HG02840 (cell line): Measurements from ENCODE around the gene IPO11.
"Not testable (repeated sequence)": the region's sequence is repeated elsewhere in the genome, so short reads cannot be mapped to it uniquely, and the experiment has no call there.

Source experiments
- ATAC-seq: cut with Tn5 transposase; IDR thresholded peaks from one replicate; pipeline ENCODE4 v1.9.1; 2021; ENCODE audit warnings: mild to moderate bottlenecking, moderate library complexity, moderate number of reproducible peaks; ENCODE audit not compliant: unreplicated experiment, low FRiP score

Gene IPO11

GRCh38 chr5:62564101-62564500 lies 151.5 kb downstream of the IPO11 start:
- ATAC-seq, result no peak

- ATAC-seq, result not testable (repeated sequence)
These were observed 153.2 kb downstream of the IPO11 start for GRCh38 chr5:62565740-62566139.

GRCh38 chr5:62568143-62568542 lies 155.6 kb downstream of the IPO11 start:
- no peak for ATAC-seq

GRCh38 chr5:62568800-62569432 lies 156.4 kb downstream of the IPO11 start:
- no peak for ATAC-seq

- no peak for ATAC-seq
These were observed 156.9 kb downstream of the IPO11 start for GRCh38 chr5:62569470-62569869.

- ATAC-seq, result no peak
These were observed 160.5 kb downstream of the IPO11 start for GRCh38 chr5:62572918-62573514.

- ATAC-seq, result no peak
These were observed 162.0 kb downstream of the IPO11 start for GRCh38 chr5:62574599-62574998.

- no peak for ATAC-seq
These were observed 162.5 kb downstream of the IPO11 start for GRCh38 chr5:62575066-62575465.

GRCh38 chr5:62575489-62575888 lies 162.9 kb downstream of the IPO11 start:
- no peak for ATAC-seq

- ATAC-seq, result no peak
These were observed 164.1 kb downstream of the IPO11 start for GRCh38 chr5:62576570-62577170.

GRCh38 chr5:62577488-62577887 lies 164.9 kb downstream of the IPO11 start:
- no peak for ATAC-seq

- peak; percentile 67 for ATAC-seq
These were observed 166.0 kb downstream of the IPO11 start, which contains the start of gene LRRC70 for GRCh38 chr5:62578540-62578939. TSS of gene LRRC70 (plus strand) at chr5:62578819. CDS start at chr5:62579439, 620 bp downstream.

- ATAC-seq, result no peak
These were observed 167.2 kb downstream of the IPO11 start for GRCh38 chr5:62579761-62580160.

GRCh38 chr5:62581836-62582597 lies 169.5 kb downstream of the IPO11 start:
- no peak for ATAC-seq

GRCh38 chr5:62584391-62584790 lies 171.8 kb downstream of the IPO11 start:
- ATAC-seq, result no peak

- no peak for ATAC-seq
These were observed 172.7 kb downstream of the IPO11 start for GRCh38 chr5:62585306-62585705.

- ATAC-seq, result no peak
These were observed 173.2 kb downstream of the IPO11 start for GRCh38 chr5:62585751-62586150.

GRCh38 chr5:62587737-62588136 lies 175.2 kb downstream of the IPO11 start:
- ATAC-seq, result no peak

- ATAC-seq, result no peak
These were observed 176.1 kb downstream of the IPO11 start for GRCh38 chr5:62588668-62589067.

GRCh38 chr5:62589504-62589903 lies 176.9 kb downstream of the IPO11 start:
- ATAC-seq, result no peak

- ATAC-seq, result no peak
These were observed 177.8 kb downstream of the IPO11 start for GRCh38 chr5:62590387-62590786.
